ENCODE results near the gene NRP2.

GRCh38 chr2:205745661-205746419, 63.5 kb downstream of the NRP2 start:
- TF ChIP-seq CTCF (conservative IDR thresholded peaks at IDR 0.05; ENCODE audit: low read length), result no peak
- TF ChIP-seq EZH2phosphoT487 (IDR thresholded peaks at IDR 0.05; ENCODE audit: borderline replicate concordance), result no peak
